DND-41 (cell line): ENCODE data around the gene TMEM30B.

Experiments
- EZH2 ChIP-seq: IDR thresholded peaks from 3 replicates; pipeline ENCODE4 v1.6.1; 2012; ENCODE audit warnings: borderline replicate concordance, low read depth, mild to moderate bottlenecking, moderate library complexity, low read length, inconsistent platforms; ENCODE audit not compliant: severe bottlenecking
- TF ChIP-seq, protein P1 (sequence below): IDR thresholded peaks from 2 replicates; pipeline ENCODE4 v1.5.1; 2012; ENCODE audit warnings: borderline replicate concordance, low read length, moderate library complexity, mild to moderate bottlenecking; ENCODE audit not compliant: poor library complexity, severe bottlenecking; ENCODE audit errors: extremely low read depth

- TF ChIP-seq, protein P1, sequence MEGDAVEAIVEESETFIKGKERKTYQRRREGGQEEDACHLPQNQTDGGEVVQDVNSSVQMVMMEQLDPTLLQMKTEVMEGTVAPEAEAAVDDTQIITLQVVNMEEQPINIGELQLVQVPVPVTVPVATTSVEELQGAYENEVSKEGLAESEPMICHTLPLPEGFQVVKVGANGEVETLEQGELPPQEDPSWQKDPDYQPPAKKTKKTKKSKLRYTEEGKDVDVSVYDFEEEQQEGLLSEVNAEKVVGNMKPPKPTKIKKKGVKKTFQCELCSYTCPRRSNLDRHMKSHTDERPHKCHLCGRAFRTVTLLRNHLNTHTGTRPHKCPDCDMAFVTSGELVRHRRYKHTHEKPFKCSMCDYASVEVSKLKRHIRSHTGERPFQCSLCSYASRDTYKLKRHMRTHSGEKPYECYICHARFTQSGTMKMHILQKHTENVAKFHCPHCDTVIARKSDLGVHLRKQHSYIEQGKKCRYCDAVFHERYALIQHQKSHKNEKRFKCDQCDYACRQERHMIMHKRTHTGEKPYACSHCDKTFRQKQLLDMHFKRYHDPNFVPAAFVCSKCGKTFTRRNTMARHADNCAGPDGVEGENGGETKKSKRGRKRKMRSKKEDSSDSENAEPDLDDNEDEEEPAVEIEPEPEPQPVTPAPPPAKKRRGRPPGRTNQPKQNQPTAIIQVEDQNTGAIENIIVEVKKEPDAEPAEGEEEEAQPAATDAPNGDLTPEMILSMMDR: peak; percentile 91
- TF ChIP-seq EZH2: no peak
These were observed 11.6 kb downstream of the TMEM30B start for GRCh38 chr14:61269321-61270083.
